Measurements from ENCODE around the gene ATPAF2.

DNA sequence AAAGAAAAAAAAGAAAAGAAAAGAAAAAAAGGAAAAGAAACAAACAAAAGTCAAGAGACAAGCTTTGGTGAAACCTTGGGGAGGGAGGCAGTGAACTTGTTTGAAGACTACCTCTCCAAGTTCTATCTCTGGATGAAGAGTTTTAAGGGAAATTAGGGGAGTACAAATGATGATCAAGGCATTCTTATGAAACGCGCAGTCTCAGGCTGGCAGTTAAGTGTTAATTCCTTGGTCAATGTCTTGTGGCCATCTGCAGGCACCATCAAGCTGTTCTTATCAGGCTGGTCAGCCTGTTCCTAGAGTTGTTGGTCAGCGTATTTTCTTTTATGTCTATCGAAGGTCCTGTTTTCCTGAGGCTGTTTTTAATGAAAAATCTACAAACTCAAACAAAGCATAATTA, 40.6 kb upstream of the ATPAF2 start:
- TF ChIP-seq, protein P1, sequence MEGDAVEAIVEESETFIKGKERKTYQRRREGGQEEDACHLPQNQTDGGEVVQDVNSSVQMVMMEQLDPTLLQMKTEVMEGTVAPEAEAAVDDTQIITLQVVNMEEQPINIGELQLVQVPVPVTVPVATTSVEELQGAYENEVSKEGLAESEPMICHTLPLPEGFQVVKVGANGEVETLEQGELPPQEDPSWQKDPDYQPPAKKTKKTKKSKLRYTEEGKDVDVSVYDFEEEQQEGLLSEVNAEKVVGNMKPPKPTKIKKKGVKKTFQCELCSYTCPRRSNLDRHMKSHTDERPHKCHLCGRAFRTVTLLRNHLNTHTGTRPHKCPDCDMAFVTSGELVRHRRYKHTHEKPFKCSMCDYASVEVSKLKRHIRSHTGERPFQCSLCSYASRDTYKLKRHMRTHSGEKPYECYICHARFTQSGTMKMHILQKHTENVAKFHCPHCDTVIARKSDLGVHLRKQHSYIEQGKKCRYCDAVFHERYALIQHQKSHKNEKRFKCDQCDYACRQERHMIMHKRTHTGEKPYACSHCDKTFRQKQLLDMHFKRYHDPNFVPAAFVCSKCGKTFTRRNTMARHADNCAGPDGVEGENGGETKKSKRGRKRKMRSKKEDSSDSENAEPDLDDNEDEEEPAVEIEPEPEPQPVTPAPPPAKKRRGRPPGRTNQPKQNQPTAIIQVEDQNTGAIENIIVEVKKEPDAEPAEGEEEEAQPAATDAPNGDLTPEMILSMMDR (IDR thresholded peaks at IDR 0.05; ENCODE audit: poor library complexity), result no peak
- no peak for TF ChIP-seq EZH2 (IDR thresholded peaks at IDR 0.05; ENCODE audit: borderline replicate concordance)
